Left ventricle myocardium inferior (tissue), 1 donor: ENCODE data around the gene ACO1. TPM values are rescaled to one million over a fixed set of nuclear protein-coding genes. Genes with fewer than 3 reads are reported as not detected.

Experiments
- DNase-seq: peaks from one replicate; pipeline ENCODE4 v3.0.0-alpha.2; 2020
- H3K27ac ChIP-seq: fragments of 200-600 bp; replicated peaks from 2 replicates; pipeline ENCODE4 v1.8.0; 2021
- H3K27me3 ChIP-seq: fragments of 200-600 bp; 2 replicates; pipeline ENCODE4 v1.8.0; 2021; ENCODE audit warnings: low read depth
- H3K36me3 ChIP-seq: fragments of 200-600 bp; 2 replicates; pipeline ENCODE4 v1.8.0; 2021
- H3K4me1 ChIP-seq: fragments of 200-600 bp; 2 replicates; pipeline ENCODE4 v1.8.0; 2021
- H3K4me3 ChIP-seq: fragments of 200-600 bp; 2 replicates; pipeline ENCODE4 v1.8.0; 2021; ENCODE audit warnings: mild to moderate bottlenecking, moderate library complexity
- H3K9me3 ChIP-seq: fragments of 200-600 bp; replicated peaks from 2 replicates; pipeline ENCODE4 v1.8.0; 2021
- CTCF ChIP-seq: fragments of 200-600 bp; IDR thresholded peaks from 2 replicates; pipeline ENCODE4 v1.8.0; 2021; ENCODE audit warnings: antibody characterized with exemption, mild to moderate bottlenecking, borderline replicate concordance
- intact Hi-C: fragments of 100-400 bp; cut with micrococcal nuclease; formaldehyde crosslinking; loops from one replicate; pipeline ENCODE4 v1.11.0; 2022
- total RNA-seq: library from RNA; stranded (reverse); fragmentation: NEBNext Ultra II Directional; extraction: Animal tissue kit (Norgen Biotek cat#: 25700); gene quantifications from one replicate; pipeline ENCODE4 v1.2.1, GENCODE V29; 2021
- donor health status: DM: no; HTN: yes; CAD: no; lungs with severe emphysema.

The ACO1 gene
- total RNA-seq, 1 donor from 2014 or later = 62.7 TPM

- no peaks in the 10 kb centered on the region for H3K4me1 ChIP-seq
- no peak overlapping the region for H3K27ac ChIP-seq
- H3K27me3 ChIP-seq = no peaks in the 10 kb centered on the region
- H3K4me3 ChIP-seq = no peak overlapping the region
- no peaks in the 10 kb centered on the region for H3K36me3 ChIP-seq
- intact Hi-C loops = no loop called here
- DNase-seq = no peak
- H3K9me3 ChIP-seq = no peaks in the 10 kb centered on the region
- no peak for TF ChIP-seq CTCF
These were observed 39.2 kb upstream of the ACO1 start for GRCh38 chr9:32345243-32345642.

- no peak for DNase-seq
- intact Hi-C loops = no loop called here
- H3K27me3 ChIP-seq = no peaks in the 10 kb centered on the region
- TF ChIP-seq CTCF = no peak
- no peaks in the 10 kb centered on the region for H3K36me3 ChIP-seq
- no peak overlapping the region for H3K27ac ChIP-seq
- H3K4me1 ChIP-seq = no peaks in the 10 kb centered on the region
- no peaks in the 10 kb centered on the region for H3K9me3 ChIP-seq
- no peak overlapping the region for H3K4me3 ChIP-seq
These were observed 36.9 kb upstream of the ACO1 start for GRCh38 chr9:32347571-32347970.

- no peaks in the 10 kb centered on the region for H3K4me1 ChIP-seq
- TF ChIP-seq CTCF = no peak
- no peak overlapping the region for H3K27ac ChIP-seq
- H3K9me3 ChIP-seq = no peaks in the 10 kb centered on the region
- no peaks in the 10 kb centered on the region for H3K36me3 ChIP-seq
- no peak overlapping the region for H3K4me3 ChIP-seq
- intact Hi-C loops = no loop called here
- no peaks in the 10 kb centered on the region for H3K27me3 ChIP-seq
- no peak for DNase-seq
These were observed 36.2 kb upstream of the ACO1 start for GRCh38 chr9:32348106-32348695.

- intact Hi-C loops = no loop called here
These were observed 35.4 kb upstream of the ACO1 start for GRCh38 chr9:32349013-32349412.

GRCh38 chr9:32350682-32351081 lies 33.8 kb upstream of the ACO1 start:
- Histone ChIP-seq H3K4me3 (no peak overlapping the region), H3K4me1 (no peaks in the 10 kb centered on the region), H3K9me3 (no peaks in the 10 kb centered on the region), H3K27me3 (no peaks in the 10 kb centered on the region), H3K36me3 (no peaks in the 10 kb centered on the region), H3K27ac (no peak overlapping the region)
- DNase-seq = no peak
- intact Hi-C loops = no loop called here
- peak; percentile 41 for TF ChIP-seq CTCF

More at GRCh38 chr9:32349013-32349412, 35.4 kb upstream of the ACO1 start:
- TF ChIP-seq CTCF = no peak
- Histone ChIP-seq H3K9me3 (no peaks in the 10 kb centered on the region), H3K36me3 (no peaks in the 10 kb centered on the region), H3K4me3 (no peak overlapping the region), H3K27me3 (no peaks in the 10 kb centered on the region), H3K4me1 (no peaks in the 10 kb centered on the region), H3K27ac (no peak overlapping the region)
- no peak for DNase-seq
